Endothelial cell of hepatic sinusoid (primary cell): ENCODE measurements around the gene NEUROG2.
"Not testable (repeated sequence)": the region's sequence is repeated elsewhere in the genome, so short reads cannot be mapped to it uniquely, and the experiment has no call there.

Experiments used
- in situ Hi-C: cut with HindIII; loops from 2 replicates; pipeline ENCODE4 v1.10.0; 2017; ENCODE audit warnings: low sequenced_read_pairs

Gene NEUROG2

GRCh38 chr4:112516066-112516470, at the start of gene NEUROG2:
TSS of gene NEUROG2 (minus strand) at chr4:112516180. CDS start at chr4:112515475, 705 bp downstream.
- in situ Hi-C loops, result no loop called here

GRCh38 chr4:112564706-112565270, 48.8 kb upstream of the NEUROG2 start:
- in situ Hi-C loops, result no loop called here

- in situ Hi-C loops, result no loop called here
These were observed 47.6 kb upstream of the NEUROG2 start for GRCh38 chr4:112563431-112564200.

- in situ Hi-C loops, result no loop called here
These were observed 46.4 kb upstream of the NEUROG2 start for GRCh38 chr4:112562254-112562879.

DNA sequence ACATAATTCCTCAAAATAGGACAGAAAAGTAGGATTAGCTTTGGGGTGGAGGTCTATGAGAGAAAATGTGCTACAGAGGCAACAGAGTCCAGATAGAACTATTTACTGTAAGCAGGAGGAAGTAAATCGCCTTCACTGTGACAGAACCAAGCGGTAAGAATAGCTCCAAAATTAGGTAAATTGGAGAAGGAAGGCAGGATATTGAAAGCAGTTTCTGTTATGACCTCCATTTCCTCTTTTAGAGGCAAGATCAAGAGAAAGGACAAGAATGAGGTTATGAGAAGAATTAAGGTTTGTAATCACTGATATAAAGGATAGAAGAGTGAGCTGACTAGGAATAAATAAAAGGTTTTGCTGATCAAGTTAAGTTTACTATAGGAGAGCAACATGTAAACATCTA, 44.1 kb upstream of the NEUROG2 start:
- in situ Hi-C loops, result no loop called here

DNA sequence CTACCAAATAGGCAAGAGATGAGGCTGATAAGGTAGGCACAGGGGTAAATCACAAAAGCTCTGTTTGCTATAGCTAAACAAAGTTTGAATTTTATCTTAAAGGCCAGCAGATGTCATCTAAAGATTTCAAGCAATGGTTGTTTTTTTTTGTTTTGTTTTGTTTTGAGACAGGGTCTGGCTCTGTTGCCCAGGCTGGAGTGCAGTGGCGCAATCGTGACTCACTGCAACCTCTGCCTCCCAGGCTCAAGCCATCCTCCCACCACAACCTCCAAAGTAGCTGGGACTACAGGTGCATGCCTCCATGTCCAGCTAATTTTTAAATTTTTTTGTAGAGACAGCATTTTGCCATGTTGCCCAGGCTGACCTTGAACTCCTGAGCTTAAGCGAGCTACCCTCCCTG, 43.1 kb upstream of the NEUROG2 start:
- in situ Hi-C loops, result no loop called here

DNA sequence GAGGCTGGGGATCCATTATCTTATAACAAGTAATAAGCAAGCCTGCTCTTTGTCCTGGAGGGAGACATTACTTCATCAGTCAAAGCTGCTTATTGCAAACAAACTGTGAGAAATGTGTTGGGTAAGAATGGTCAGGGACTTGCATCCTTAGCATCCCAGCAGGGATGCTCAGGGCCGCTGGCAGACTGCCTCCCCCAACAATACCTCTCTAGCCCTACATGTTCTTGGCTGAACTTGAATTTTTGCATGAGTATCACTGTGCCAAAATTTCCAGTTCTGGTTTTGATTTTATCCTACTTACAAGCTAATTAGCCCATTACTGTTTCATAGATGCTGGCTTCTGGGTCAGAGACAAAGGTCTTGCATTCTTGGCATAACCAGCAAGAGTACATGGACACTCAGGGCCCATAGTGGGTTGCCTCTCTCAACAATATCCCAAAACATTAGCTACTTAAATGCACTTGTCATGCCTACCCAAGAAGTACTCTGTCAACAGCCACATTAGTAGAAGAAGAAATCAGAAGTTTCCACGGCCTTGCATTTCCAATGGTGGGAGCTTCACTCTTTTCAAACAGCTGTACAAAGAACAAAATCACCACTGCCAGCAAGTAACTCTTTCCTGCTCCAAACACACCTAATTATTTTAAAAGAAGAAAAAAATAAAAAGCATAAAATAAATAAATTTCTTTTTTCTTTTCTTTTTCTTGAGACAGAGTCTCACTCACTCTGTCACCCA, 41.9 kb upstream of the NEUROG2 start:
- in situ Hi-C loops, result no loop called here

- in situ Hi-C loops, result not testable (repeated sequence)
These were observed 38.3 kb upstream of the NEUROG2 start for GRCh38 chr4:112554271-112554670.

DNA sequence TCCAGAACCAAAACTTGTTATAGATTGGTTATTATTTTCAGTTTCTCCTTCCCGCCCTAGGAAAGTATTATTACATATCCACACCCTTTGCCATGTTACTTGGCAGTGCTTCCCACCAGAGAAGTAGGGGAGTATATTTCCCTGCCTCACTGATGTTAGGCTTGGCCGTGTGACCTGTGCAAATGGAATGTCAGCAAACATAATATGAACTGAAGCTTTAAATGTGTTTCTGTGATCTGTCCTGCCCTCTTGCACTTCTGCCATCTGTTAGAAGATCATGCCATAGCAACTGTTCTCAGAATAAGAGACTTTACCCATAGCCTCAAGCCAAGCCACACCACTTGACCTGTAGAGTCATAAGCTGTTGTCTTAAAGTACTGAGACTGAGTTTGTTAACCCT, 36.7 kb upstream of the NEUROG2 start:
- in situ Hi-C loops, result no loop called here

DNA sequence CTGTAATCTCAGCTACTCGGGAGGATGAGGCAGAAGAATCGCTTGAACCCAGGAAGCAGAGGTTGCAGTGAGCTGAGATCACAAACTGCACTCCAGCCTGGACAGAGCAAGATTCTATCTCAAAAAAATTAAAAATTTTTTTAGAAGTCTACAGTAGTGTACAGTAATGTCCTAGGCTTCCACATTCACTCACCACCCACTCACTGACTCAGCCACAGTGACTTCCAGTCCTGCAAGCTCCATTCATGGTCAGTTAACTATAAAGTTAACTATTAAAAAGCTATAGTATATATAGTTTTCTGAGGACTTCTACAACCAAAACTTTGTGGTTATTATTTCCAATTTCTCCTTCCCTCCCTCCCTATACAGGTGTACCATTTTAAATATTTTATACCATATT, 34.7 kb upstream of the NEUROG2 start:
- in situ Hi-C loops, result no loop called here

- in situ Hi-C loops, result loop anchor here (10.0 kb wide), 1 partner anchor 62 kb away; no protein-coding TSS in a partner anchor
These were observed 30.5 kb upstream of the NEUROG2 start for GRCh38 chr4:112546476-112546875.

GRCh38 chr4:112545346-112545745, 29.4 kb upstream of the NEUROG2 start:
- in situ Hi-C loops, result loop anchor here (10.0 kb wide), 1 partner anchor 61 kb away; no protein-coding TSS in a partner anchor

DNA sequence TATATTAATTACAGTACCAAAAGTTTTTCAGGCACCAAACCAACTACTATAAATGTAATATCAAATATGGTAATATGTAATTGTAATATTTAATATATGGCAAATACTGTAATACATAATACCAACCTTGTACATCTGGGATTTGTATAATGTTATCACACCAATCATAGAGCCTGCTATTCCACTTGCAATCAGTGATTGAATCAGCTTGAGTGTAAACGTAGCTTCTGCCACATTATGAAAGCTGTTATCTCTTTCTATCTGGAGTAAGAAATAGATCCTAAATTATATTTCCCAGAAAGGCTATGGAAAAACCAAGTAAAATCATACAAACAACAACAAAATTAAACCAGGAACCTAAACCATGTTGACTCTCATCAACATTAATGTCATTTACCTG, 24.7 kb upstream of the NEUROG2 start:
- in situ Hi-C loops, result loop anchor here (10.0 kb wide), 1 partner anchor 56 kb away; no protein-coding TSS in a partner anchor

GRCh38 chr4:112536123-112536522, 20.1 kb upstream of the NEUROG2 start:
- in situ Hi-C loops, result no loop called here

DNA sequence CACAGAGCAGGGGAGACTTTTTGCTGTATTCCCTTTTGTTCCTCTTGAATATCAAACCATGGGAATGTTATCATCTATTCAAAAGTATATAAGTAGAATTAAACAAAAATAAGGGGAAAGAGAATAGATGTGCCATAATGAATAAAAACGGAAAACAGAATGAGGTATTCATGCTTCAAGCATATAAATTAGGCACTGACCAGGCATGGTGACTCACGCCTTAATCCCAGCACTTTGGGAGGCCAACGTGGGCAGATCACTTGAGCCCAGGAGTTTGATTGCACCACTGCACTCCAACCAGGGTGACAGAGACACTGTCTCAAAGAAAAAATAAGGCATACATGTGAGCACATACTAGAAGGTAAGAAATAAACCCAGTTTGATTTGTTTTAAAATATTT, 16.3 kb upstream of the NEUROG2 start:
- in situ Hi-C loops, result no loop called here

DNA sequence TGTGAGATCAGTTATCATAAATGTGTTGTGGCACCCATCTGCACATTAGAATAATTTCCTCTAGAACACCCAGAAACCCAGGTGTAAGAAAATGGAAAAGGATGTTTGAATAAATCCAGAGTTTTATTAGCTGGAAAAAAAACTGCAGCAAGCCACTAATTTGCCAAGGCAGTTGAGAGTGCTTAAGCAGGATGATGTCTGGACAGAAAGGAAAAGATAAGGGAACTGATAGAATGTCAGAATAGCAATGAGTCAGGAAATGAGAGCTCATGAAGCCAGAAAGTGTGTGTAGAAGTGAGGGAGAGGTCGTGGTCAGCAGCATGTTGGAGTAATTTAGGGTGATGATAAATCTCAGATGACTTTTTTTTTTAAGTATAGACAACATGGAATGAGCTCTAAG, 15.2 kb upstream of the NEUROG2 start:
- in situ Hi-C loops, result no loop called here

- in situ Hi-C loops, result no loop called here
These were observed 10.1 kb upstream of the NEUROG2 start for GRCh38 chr4:112526061-112526460.

GRCh38 chr4:112523764-112524505, 8.0 kb upstream of the NEUROG2 start:
- in situ Hi-C loops, result no loop called here

GRCh38 chr4:112523008-112523721, 7.2 kb upstream of the NEUROG2 start:
- in situ Hi-C loops, result no loop called here

DNA sequence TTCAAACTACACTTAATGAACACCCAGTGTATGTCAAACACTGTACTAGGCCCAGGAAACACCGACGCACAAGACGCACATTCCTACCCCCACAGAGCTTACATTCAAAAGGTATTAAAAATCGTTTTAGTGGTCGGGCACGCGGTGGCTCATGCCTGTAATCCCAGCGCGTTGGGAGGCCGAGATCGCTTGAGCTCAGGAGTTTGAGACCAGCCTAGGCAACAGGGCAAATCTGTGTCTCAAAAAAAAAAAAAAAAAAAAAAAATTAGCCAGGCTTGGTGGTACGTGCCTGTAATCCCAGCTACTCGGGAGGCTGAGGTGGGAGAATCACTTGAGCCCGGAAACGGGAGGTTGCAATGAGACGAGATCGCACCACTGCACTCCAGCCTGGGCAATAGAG, 6.5 kb upstream of the NEUROG2 start:
- in situ Hi-C loops, result not testable (repeated sequence)
